ENCODE results near the gene FITM1.
A peak's percentile ranks its signal among the peaks of the same experiment; 100 is the strongest.

Gene FITM1

GRCh38 chr14:24113801-24114531, 16.5 kb upstream of the FITM1 start:
- H2BK15ac ChIP-seq (ENCODE audit: low read depth, poor library complexity, severe bottlenecking): peak overlapping the region; percentile 97
- H2AK5ac ChIP-seq (ENCODE audit: low read length, severe bottlenecking): peak overlapping the region; percentile 49
- peak; percentile 96 for DNase-seq
- peak overlapping the region; percentile 93 for H2BK120ac ChIP-seq (ENCODE audit: low read depth, low read length)
- H3K27me3 ChIP-seq (ENCODE audit: control insufficient read depth in 1 of 2, insufficient read depth in 1 of 2, low read length in 2 of 2): no peaks in the 10 kb centered on the region
- peaks cover 17 to 22% of the 10 kb centered on the region in 2 experiments for H3K36me3 ChIP-seq (ENCODE audit: control insufficient read depth in 1 of 2, insufficient read depth in 2 of 2, low read depth in 1 of 2, low read length in 2 of 2)
- H3K4ac ChIP-seq (ENCODE audit: low read depth in 1 of 2, low read length in 2 of 2): peak overlapping the region; percentile 85 to 95
- peak overlapping the region; percentile 85 for H2AFZ ChIP-seq (ENCODE audit: low read depth, low read length)
- H3K18ac ChIP-seq (ENCODE audit: low read depth in 1 of 2, low read length in 2 of 2): peak overlapping the region; percentile 80 to 98
- H3K14ac ChIP-seq (ENCODE audit: low read length in 2 of 2): peak overlapping the region in 1 of 2 experiments; percentile 71
- under 1% methylated on average over 42 of the region's 42 CpGs for WGBS
- H3K79me1 ChIP-seq (replicated peaks; ENCODE audit: low read length, poor library complexity, severe bottlenecking): peaks cover 26% of the 10 kb centered on the region
- H4K8ac ChIP-seq (ENCODE audit: low read length): peak overlapping the region; percentile 96
- H4K91ac ChIP-seq (ENCODE audit: low read length): peak overlapping the region; percentile 98
- peak overlapping the region; percentile 71 for H2BK5ac ChIP-seq (ENCODE audit: low read depth, low read length, poor library complexity, severe bottlenecking)
- H3K27ac ChIP-seq (ENCODE audit: low read length, poor library complexity, severe bottlenecking): peak overlapping the region; percentile 98
- no peaks in the 10 kb centered on the region for H3K9me3 ChIP-seq (ENCODE audit: control insufficient read depth, low read length)
- H3K4me1 ChIP-seq (ENCODE audit: control insufficient read depth, insufficient read depth, low read depth, low read length): peaks cover 7% of the 10 kb centered on the region
- H3K4me2 ChIP-seq (ENCODE audit: low read length, poor library complexity, severe bottlenecking): peak overlapping the region; percentile 83
- peak overlapping the region; percentile 97 for H3K9ac ChIP-seq (ENCODE audit: low read length)
- peak overlapping the region; percentile 59 to 99 for H2BK12ac ChIP-seq (ENCODE audit: low read length in 2 of 2)
- peak overlapping the region; percentile 72 to 91 for H3K4me3 ChIP-seq (ENCODE audit: insufficient read depth in 1 of 2, low read depth in 1 of 2, low read length in 2 of 2)
- peak overlapping the region in 1 of 2 experiments; percentile 16 for H3K23ac ChIP-seq (ENCODE audit: low read length in 2 of 2)

- no peaks in the 10 kb centered on the region for H3K9me3 ChIP-seq (ENCODE audit: control insufficient read depth, low read length)
- H3K23ac ChIP-seq (ENCODE audit: low read length in 2 of 2): peak within 1 kb of the TSS in 1 of 2 experiments; percentile 16
- peaks cover 7% of the 10 kb centered on the region for H3K4me1 ChIP-seq (ENCODE audit: control insufficient read depth, insufficient read depth, low read depth, low read length)
- peak within 1 kb of the TSS; percentile 85 to 95 for H3K4ac ChIP-seq (ENCODE audit: low read depth in 1 of 2, low read length in 2 of 2)
- peak within 1 kb of the TSS; percentile 85 for H2AFZ ChIP-seq (ENCODE audit: low read depth, low read length)
- H2BK12ac ChIP-seq (ENCODE audit: low read length in 2 of 2): peak within 1 kb of the TSS; percentile 97 to 99
- peak within 1 kb of the TSS; percentile 97 for H3K9ac ChIP-seq (ENCODE audit: low read length)
- H3K27ac ChIP-seq (ENCODE audit: low read length, poor library complexity, severe bottlenecking): peak within 1 kb of the TSS; percentile 98
- peak within 1 kb of the TSS; percentile 83 for H3K4me2 ChIP-seq (ENCODE audit: low read length, poor library complexity, severe bottlenecking)
- H2BK120ac ChIP-seq (ENCODE audit: low read depth, low read length): peak within 1 kb of the TSS; percentile 93
- peak within 1 kb of the TSS; percentile 98 for H3K18ac ChIP-seq (ENCODE audit: low read depth in 1 of 2, low read length in 2 of 2)
- peak within 1 kb of the TSS; percentile 96 for H4K8ac ChIP-seq (ENCODE audit: low read length)
- H4K91ac ChIP-seq (ENCODE audit: low read length): peak within 1 kb of the TSS; percentile 98
- peak within 1 kb of the TSS; percentile 49 for H2AK5ac ChIP-seq (ENCODE audit: low read length, severe bottlenecking)
- peak; percentile 100 for DNase-seq
- H3K14ac ChIP-seq (ENCODE audit: low read length in 2 of 2): peak within 1 kb of the TSS in 1 of 2 experiments; percentile 98
- under 1% methylated on average over 46 of the region's 65 CpGs for WGBS
- H3K79me1 ChIP-seq (replicated peaks; ENCODE audit: low read length, poor library complexity, severe bottlenecking): peaks cover 26% of the 10 kb centered on the region
- H3K4me3 ChIP-seq (ENCODE audit: insufficient read depth in 1 of 2, low read depth in 1 of 2, low read length in 2 of 2): peak within 1 kb of the TSS; percentile 89 to 91
- H2BK15ac ChIP-seq (ENCODE audit: low read depth, poor library complexity, severe bottlenecking): peak within 1 kb of the TSS; percentile 98
- H3K27me3 ChIP-seq (ENCODE audit: control insufficient read depth in 1 of 2, insufficient read depth in 1 of 2, low read length in 2 of 2): no peaks in the 10 kb centered on the region
- peaks cover 25 to 30% of the 10 kb centered on the region in 2 experiments for H3K36me3 ChIP-seq (ENCODE audit: control insufficient read depth in 1 of 2, insufficient read depth in 2 of 2, low read depth in 1 of 2, low read length in 2 of 2)
- H2BK5ac ChIP-seq (ENCODE audit: low read depth, low read length, poor library complexity, severe bottlenecking): peak within 1 kb of the TSS; percentile 96
These were observed 15.7 kb upstream of the FITM1 start, which contains the start of the genes DCAF11 and NRL for GRCh38 chr14:24114532-24115421. DCAF11 (plus strand) TSS chr14:24114777; CDS start chr14:24115595, 818 bp downstream. NRL (minus strand) TSS chr14:24114949; CDS start chr14:24082848, 32,101 bp downstream.

- peak overlapping the region; percentile 19 for H4K8ac ChIP-seq (ENCODE audit: low read length)
- peak overlapping the region; percentile 51 to 91 for H3K4me3 ChIP-seq (ENCODE audit: insufficient read depth in 1 of 2, low read depth in 1 of 2, low read length in 2 of 2)
- H2BK120ac ChIP-seq (ENCODE audit: low read depth, low read length): no peak overlapping the region
- H3K9ac ChIP-seq (ENCODE audit: low read length): peak overlapping the region; percentile 97
- H3K27ac ChIP-seq (ENCODE audit: low read length, poor library complexity, severe bottlenecking): peak overlapping the region; percentile 29
- no peak overlapping the region for H2AK5ac ChIP-seq (ENCODE audit: low read length, severe bottlenecking)
- H4K91ac ChIP-seq (ENCODE audit: low read length): no peak overlapping the region
- H3K4ac ChIP-seq (ENCODE audit: low read depth in 1 of 2, low read length in 2 of 2): no peak overlapping the region
- peaks cover 30 to 34% of the 10 kb centered on the region in 2 experiments for H3K36me3 ChIP-seq (ENCODE audit: control insufficient read depth in 1 of 2, insufficient read depth in 2 of 2, low read depth in 1 of 2, low read length in 2 of 2)
- DNase-seq: no peak
- no peaks in the 10 kb centered on the region for H3K9me3 ChIP-seq (ENCODE audit: control insufficient read depth, low read length)
- peak overlapping the region in 1 of 2 experiments; percentile 37 for H3K18ac ChIP-seq (ENCODE audit: low read depth in 1 of 2, low read length in 2 of 2)
- H3K4me2 ChIP-seq (ENCODE audit: low read length, poor library complexity, severe bottlenecking): peak overlapping the region; percentile 68
- peak overlapping the region; percentile 46 for H2AFZ ChIP-seq (ENCODE audit: low read depth, low read length)
- no peak overlapping the region for H2BK5ac ChIP-seq (ENCODE audit: low read depth, low read length, poor library complexity, severe bottlenecking)
- no peak overlapping the region for H3K14ac ChIP-seq (ENCODE audit: low read length in 2 of 2)
- WGBS: 8% methylated on average over 10 of the region's 14 CpGs
- H2BK12ac ChIP-seq (ENCODE audit: low read length in 2 of 2): no peak overlapping the region
- H3K27me3 ChIP-seq (ENCODE audit: control insufficient read depth in 1 of 2, insufficient read depth in 1 of 2, low read length in 2 of 2): no peaks in the 10 kb centered on the region
- peaks cover 26% of the 10 kb centered on the region for H3K79me1 ChIP-seq (replicated peaks; ENCODE audit: low read length, poor library complexity, severe bottlenecking)
- H2BK15ac ChIP-seq (ENCODE audit: low read depth, poor library complexity, severe bottlenecking): no peak overlapping the region
- H3K23ac ChIP-seq (ENCODE audit: low read length in 2 of 2): no peak overlapping the region
- peaks cover 7% of the 10 kb centered on the region for H3K4me1 ChIP-seq (ENCODE audit: control insufficient read depth, insufficient read depth, low read depth, low read length)
These were observed 14.9 kb upstream of the FITM1 start for GRCh38 chr14:24115422-24116127.
